Activated CD4-positive, alpha-beta T cell treated with anti-CD3 and anti-CD28 coated beads for 24 hours (primary cell): ENCODE data around the gene EIF2AK2.
A peak's percentile ranks its signal among the peaks of the same experiment; 100 is the strongest.

Experiments used
- DNase-seq, 2 donors: peaks; one replicate each; pipeline ENCODE4 v3.0.0-alpha.2; 2020; ENCODE audit warnings: low read depth in 2 of 2

The EIF2AK2 gene

GRCh38 chr2:37171624-37171950 lies 14.8 kb upstream of the EIF2AK2 start:
- no peak for DNase-seq

GRCh38 chr2:37168217-37168981 lies 11.6 kb upstream of the EIF2AK2 start:
- no peak for DNase-seq

- no peak for DNase-seq
These were observed 10.9 kb upstream of the EIF2AK2 start for GRCh38 chr2:37167636-37168180.

- no peak for DNase-seq
These were observed 8.0 kb upstream of the EIF2AK2 start for GRCh38 chr2:37164757-37165156.

GRCh38 chr2:37156071-37156856 lies 516 bp downstream of the EIF2AK2 start:
- peak in 1 of 2 donors; percentile 15 for DNase-seq

GRCh38 chr2:37154785-37155184 lies 2.0 kb downstream of the EIF2AK2 start:
- DNase-seq, result no peak

- no peak for DNase-seq
These were observed 3.6 kb downstream of the EIF2AK2 start for GRCh38 chr2:37153224-37153623.

- no peak for DNase-seq
These were observed 7.0 kb downstream of the EIF2AK2 start for GRCh38 chr2:37149626-37150322.

GRCh38 chr2:37148325-37148724 lies 8.5 kb downstream of the EIF2AK2 start:
- DNase-seq, result no peak

GRCh38 chr2:37146062-37146461 lies 10.7 kb downstream of the EIF2AK2 start:
- DNase-seq, result no peak

GRCh38 chr2:37143974-37144373 lies 12.8 kb downstream of the EIF2AK2 start:
- DNase-seq, result no peak

GRCh38 chr2:37142546-37142945 lies 14.2 kb downstream of the EIF2AK2 start:
- DNase-seq, result no peak

GRCh38 chr2:37132914-37133313 lies 23.9 kb downstream of the EIF2AK2 start:
- DNase-seq, result no peak

- no peak for DNase-seq
These were observed 31.4 kb downstream of the EIF2AK2 start for GRCh38 chr2:37125416-37125815.

GRCh38 chr2:37119157-37119556 lies 37.6 kb downstream of the EIF2AK2 start:
- no peak for DNase-seq

- DNase-seq, result no peak
These were observed 39.2 kb downstream of the EIF2AK2 start for GRCh38 chr2:37117566-37117965.

GRCh38 chr2:37111958-37112357 lies 44.8 kb downstream of the EIF2AK2 start:
- DNase-seq, result no peak

- no peak for DNase-seq
These were observed 46.2 kb downstream of the EIF2AK2 start for GRCh38 chr2:37110306-37111212.

GRCh38 chr2:37109523-37109922 lies 47.3 kb downstream of the EIF2AK2 start:
- DNase-seq, result no peak

- no peak for DNase-seq
These were observed 51.6 kb downstream of the EIF2AK2 start for GRCh38 chr2:37105150-37105549.

- no peak for DNase-seq
These were observed 52.6 kb downstream of the EIF2AK2 start for GRCh38 chr2:37104178-37104577.
